H1 (cell line): ENCODE results near the gene OR52M1. TPM values are rescaled to one million over a fixed set of nuclear protein-coding genes. Genes with fewer than 3 reads are reported as not detected.

Experiments
- CTCF ChIA-PET: fragments of 300-600 bp; sonication (Branson Sonifier 250); formaldehyde crosslinking; loops from one replicate; lab custom pipeline; 2021; ENCODE audit not compliant: partially characterized antibody; lab: Charles Lee
- POLR2A ChIA-PET: fragments of 300-600 bp; sonication (Branson Sonifier 250); formaldehyde crosslinking; loops from one replicate; lab custom pipeline; 2021; ENCODE audit warnings: inconsistent platforms; ENCODE audit not compliant: partially characterized antibody; lab: Charles Lee
- DNase-seq, 2 experiments: peaks; one replicate each; pipeline versions ENCODE4 v3.0.0 to v3.0.0-alpha.2; 2010 to 2022; ENCODE audit warnings: low spot score in 2 of 2, low read depth in 1 of 2, mixed read lengths in 1 of 2
- FAIRE-seq: peaks from 2 replicates; lab custom pipeline; 2011; peaks lifted over from hg19 to GRCh38; lab: Jason Lieb, UNC
- H2AFZ ChIP-seq: 2 replicates; pipeline ENCODE4 v1.8.1; 2012; ENCODE audit warnings: low read length, inconsistent platforms
- H2AK5ac ChIP-seq: 2 replicates; pipeline ENCODE4 v1.6.1; 2013; ENCODE audit warnings: low read depth, low read length
- H2BK120ac ChIP-seq: replicated peaks from 2 replicates; pipeline ENCODE3; 2013; ENCODE audit warnings: low read depth, low read length, inconsistent platforms
- H2BK12ac ChIP-seq: 2 replicates; pipeline ENCODE4 v1.6.1; 2013; ENCODE audit warnings: low read depth, low read length
- H2BK15ac ChIP-seq: 2 replicates; pipeline ENCODE4 v1.6.1; 2013; ENCODE audit warnings: low read length
- H2BK20ac ChIP-seq: 2 replicates; pipeline ENCODE4 v1.6.1; 2013; ENCODE audit warnings: low read length
- H2BK5ac ChIP-seq: 2 replicates; pipeline ENCODE4 v1.6.1; 2013; ENCODE audit warnings: low read depth, low read length
- H3K14ac ChIP-seq: 2 replicates; pipeline ENCODE4 v1.6.1; 2013; ENCODE audit warnings: inconsistent platforms; ENCODE audit not compliant: insufficient read length
- H3K18ac ChIP-seq: 2 replicates; pipeline ENCODE4 v1.6.1; 2013; ENCODE audit warnings: low read length; ENCODE audit errors: extremely low read depth
- H3K23ac ChIP-seq: 2 replicates; pipeline ENCODE4 v1.6.1; 2013; ENCODE audit warnings: inconsistent platforms; ENCODE audit not compliant: insufficient read length
- H3K23me2 ChIP-seq: 2 replicates; pipeline ENCODE4 v1.6.1; 2013; ENCODE audit warnings: low read depth, low read length
- H3K27ac ChIP-seq: 2 replicates; pipeline ENCODE4 v1.6.1; 2011; ENCODE audit warnings: low read depth, low read length, inconsistent platforms
- H3K27me3 ChIP-seq, 4 experiments: replicated peaks in 1 of 4; 1 replicate in 1 of 4; 2 replicates in 3 of 4; pipeline versions ENCODE4 v1.6.1 to v1.8.1; 2011 to 2013; ENCODE audit warnings: low read length in 3 of 4, mild to moderate bottlenecking in 3 of 4, inconsistent platforms in 2 of 4, mixed read lengths in 2 of 4, moderate library complexity in 1 of 4; ENCODE audit not compliant: control insufficient read depth in 3 of 4, insufficient read depth in 3 of 4; ENCODE audit errors: extremely low read depth in 1 of 4
- H3K36me3 ChIP-seq, 4 experiments: 2 replicates each; pipeline versions ENCODE4 v1.6.1 to v1.8.1; 2011 to 2013; ENCODE audit warnings: mild to moderate bottlenecking in 4 of 4, low read length in 3 of 4, moderate library complexity in 2 of 4, control low read depth in 1 of 4, inconsistent platforms in 1 of 4; ENCODE audit not compliant: insufficient read depth in 4 of 4, control insufficient read depth in 2 of 4
- H3K4ac ChIP-seq: replicated peaks from 2 replicates; pipeline ENCODE3; 2013; ENCODE audit warnings: low read length, low read depth, mixed read lengths, inconsistent platforms; ENCODE audit not compliant: insufficient read length
- H3K4me1 ChIP-seq, 4 experiments: replicated peaks in 1 of 4; 1 replicate in 1 of 4; 2 replicates in 3 of 4; pipeline versions ENCODE4 v1.6.1 to v1.8.1; 2011 to 2013; ENCODE audit warnings: low read length in 3 of 4, inconsistent platforms in 2 of 4, mixed read lengths in 1 of 4; ENCODE audit not compliant: insufficient read depth in 4 of 4, control insufficient read depth in 3 of 4
- H3K4me2 ChIP-seq, 2 experiments: 2 replicates each; pipeline versions ENCODE4 v1.6.1 to v1.8.1; 2011 to 2013; ENCODE audit warnings: low read depth in 2 of 2, low read length in 2 of 2, control low read depth in 1 of 2, inconsistent platforms in 1 of 2, mild to moderate bottlenecking in 1 of 2; ENCODE audit not compliant: insufficient read depth in 1 of 2
- H3K4me3 ChIP-seq, 4 experiments: fragments of 200-600, 300-600 bp in 1 of 4; sonication (generic), shearing (Covaris generic), sonication (Bioruptor Twin) in 1 of 4; 2 replicates each; pipeline versions ENCODE4 v1.5.1 to v1.8.1; 2011 to 2016; ENCODE audit warnings: low read length in 4 of 4, low read depth in 3 of 4, control low read depth in 2 of 4, inconsistent platforms in 2 of 4, mild to moderate bottlenecking in 2 of 4, mixed read lengths in 1 of 4, moderate library complexity in 1 of 4; ENCODE audit not compliant: insufficient read depth in 2 of 4; ENCODE audit errors: extremely low read depth in 1 of 4
- H3K56ac ChIP-seq: replicated peaks from 2 replicates; pipeline ENCODE3; 2013; ENCODE audit warnings: low read depth, mild to moderate bottlenecking, mixed read lengths, low read length, inconsistent platforms; ENCODE audit not compliant: insufficient read length
- H3K79me1 ChIP-seq: 2 replicates; pipeline ENCODE4 v1.6.1; 2013; ENCODE audit warnings: low read depth, low read length, control low read depth
- H3K79me2 ChIP-seq, 2 experiments: 2 replicates each; pipeline versions ENCODE4 v1.6.1 to v1.8.1; 2012 to 2013; ENCODE audit warnings: low read length in 2 of 2, mild to moderate bottlenecking in 2 of 2, inconsistent platforms in 1 of 2; ENCODE audit not compliant: insufficient read depth in 2 of 2, control insufficient read depth in 1 of 2
- H3K9ac ChIP-seq, 4 experiments: replicated peaks in 1 of 4; 1 replicate in 1 of 4; 2 replicates in 3 of 4; pipeline versions ENCODE4 v1.6.1 to v1.8.1; 2011 to 2013; ENCODE audit warnings: low read depth in 3 of 4, low read length in 3 of 4, control low read depth in 2 of 4, mild to moderate bottlenecking in 2 of 4, moderate library complexity in 2 of 4, inconsistent platforms in 1 of 4; ENCODE audit errors: extremely low read depth in 1 of 4
- H3K9me3 ChIP-seq, 2 experiments: 2 replicates each; pipeline versions ENCODE4 v1.6.1 to v1.8.1; 2012 to 2013; ENCODE audit warnings: mild to moderate bottlenecking in 2 of 2, moderate library complexity in 2 of 2, control low read depth in 1 of 2, inconsistent platforms in 1 of 2, low read depth in 1 of 2, low read length in 1 of 2, mixed read lengths in 1 of 2; ENCODE audit not compliant: insufficient read depth in 2 of 2
- H4K20me1 ChIP-seq, 2 experiments: replicated peaks in 1 of 2; 2 replicates each; pipeline versions ENCODE3 to v1.8.1; 2011 to 2013; ENCODE audit warnings: inconsistent platforms in 2 of 2, low read length in 2 of 2, mild to moderate bottlenecking in 1 of 2; ENCODE audit not compliant: insufficient read depth in 2 of 2, control insufficient read depth in 1 of 2
- H4K5ac ChIP-seq: 2 replicates; pipeline ENCODE4 v1.6.1; 2013; ENCODE audit warnings: low read length, low read depth, mixed read lengths, inconsistent platforms; ENCODE audit not compliant: insufficient read length
- H4K8ac ChIP-seq: 2 replicates; pipeline ENCODE4 v1.8.0; 2013; ENCODE audit warnings: mild to moderate bottlenecking, moderate library complexity, low read length, inconsistent platforms; ENCODE audit not compliant: insufficient read depth; ENCODE audit errors: extremely low read depth
- H4K91ac ChIP-seq: replicated peaks from 2 replicates; pipeline ENCODE3; 2013; ENCODE audit warnings: low read length, mixed read lengths, inconsistent platforms; ENCODE audit not compliant: insufficient read length
- CBX5 ChIP-seq: fragments of 300-800, 300-1000 bp; sonication (generic); IDR thresholded peaks from 2 replicates; pipeline ENCODE4 v1.7.1; 2016; ENCODE audit warnings: antibody characterized with exemption, low read length, low read depth
- CHD2 ChIP-seq: IDR thresholded peaks from 2 replicates; pipeline ENCODE4 v1.6.1; 2012; ENCODE audit warnings: low read length, improper control_type of control experiment
- CREB1 ChIP-seq: IDR thresholded peaks from 2 replicates; pipeline ENCODE4 v1.6.1; 2012; ENCODE audit warnings: inconsistent platforms
- EGR1 ChIP-seq: IDR thresholded peaks from 2 replicates; pipeline ENCODE4 v1.6.1; 2011; ENCODE audit warnings: low read depth, low read length, borderline replicate concordance
- MAFK ChIP-seq: IDR thresholded peaks from 2 replicates; pipeline ENCODE4 v1.6.1; 2012; ENCODE audit warnings: low read depth, mild to moderate bottlenecking, improper control_type of control experiment, low read length
- RNF2 ChIP-seq: fragments of 200-900, 300-1000 bp; sonication (generic); IDR thresholded peaks from 2 replicates; pipeline ENCODE4 v1.7.1; 2016; ENCODE audit warnings: borderline replicate concordance, low read depth, mild to moderate bottlenecking, antibody characterized with exemption, low read length; ENCODE audit not compliant: poor library complexity, severe bottlenecking; ENCODE audit errors: missing control alignments
- SIN3A ChIP-seq, 2 experiments: IDR thresholded peaks in 1 of 2; conservative IDR thresholded peaks in 1 of 2; 2 replicates each; pipeline ENCODE4 v1.6.1; 2011 to 2012; ENCODE audit warnings: low read length in 2 of 2, improper control_type of control experiment in 1 of 2, low read depth in 1 of 2, mild to moderate bottlenecking in 1 of 2
- WGBS, 2 experiments: shearing (Covaris generic) in 1 of 2; methylation state at CpG; one replicate each; pipeline versions ENCODE4 v1.1.6 to v1.1.7; 2013 to 2015; ENCODE audit warnings: low lambda C conversion rate in 2 of 2, mixed read lengths in 2 of 2, inconsistent platforms in 1 of 2, low coverage in 1 of 2, missing lambda C conversion rate in 1 of 2; ENCODE audit not compliant: insufficient replicate concordance in 2 of 2, insufficient coverage in 1 of 2, insufficient read length in 1 of 2; ENCODE audit errors: extremely low coverage in 1 of 2, missing lambda C conversion rate in 1 of 2; 5-methylcytosine and 5-hydroxymethylcytosine counted together
- polyA plus RNA-seq, 7 experiments: library from polyadenylated mRNA; depleted of rRNA in 3 of 7; stranded (reverse) in 5 of 7; unstranded in 2 of 7; fragments of >200 nt in 5 of 7; fragments of 200-250 nt in 2 of 7; gene quantifications; 1 replicate in 5 of 7; 2 replicates in 1 of 7; 4 replicates in 1 of 7; pipeline versions ENCODE4 v1.2.1 to v1.2.3, GENCODE V29; 2011 to 2013; ENCODE audit warnings: missing spikeins in 2 of 7, mixed read lengths in 2 of 7
- total RNA-seq: library from RNA; stranded (reverse); fragmentation: NEBNext Ultra II Directional; extraction: Animal tissue kit (Norgen Biotek cat#: 25700); gene quantifications from 2 replicates; pipeline ENCODE4 v1.2.1, GENCODE V29; 2021
- TF ChIP-seq, protein P1 (sequence below): IDR thresholded peaks from 2 replicates; pipeline ENCODE4 v1.6.1; 2011; ENCODE audit warnings: low read depth, mild to moderate bottlenecking, low read length; ENCODE audit not compliant: insufficient read depth
- TF ChIP-seq, protein P2 (sequence below): IDR thresholded peaks from 2 replicates; pipeline ENCODE4 v1.6.1; 2012; ENCODE audit warnings: low read length, inconsistent platforms

Gene OR52M1
- total and polyA plus RNA-seq, 2 of the 8 experiments (the other 6 are each of a cell fraction or from before 2014, with no cell fraction given) = not detected

DNA sequence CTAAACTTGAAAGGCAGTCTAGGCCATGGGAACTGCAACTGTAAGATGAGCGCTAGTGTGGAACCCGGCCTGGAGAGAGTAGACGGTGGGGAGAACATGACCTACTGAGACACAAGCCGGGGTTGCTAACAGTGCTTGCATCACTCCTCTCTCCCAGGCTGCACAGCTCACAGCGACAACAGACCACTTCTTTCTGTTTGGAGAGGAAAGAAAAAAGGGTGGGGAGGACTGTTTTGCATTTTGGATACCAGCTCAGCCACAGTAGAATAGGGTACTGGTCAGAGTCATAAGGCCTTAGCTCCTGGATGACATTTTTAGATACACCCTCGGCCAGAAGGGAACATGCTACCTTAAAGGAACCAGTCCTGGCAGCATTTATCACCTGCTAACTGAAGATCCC is 22.2 kb upstream of the OR52M1 start:
- Histone ChIP-seq H4K8ac (no peak overlapping the region), H3K9me3 (no peaks in the 10 kb centered on the region), H4K20me1 (no peaks in the 10 kb centered on the region), H3K79me2 (no peaks in the 10 kb centered on the region), H2BK120ac (no peak overlapping the region), H2AK5ac (no peak overlapping the region), H3K4ac (no peak overlapping the region), H2BK12ac (no peak overlapping the region), H4K91ac (no peak overlapping the region), H2BK5ac (no peak overlapping the region), H3K14ac (no peak overlapping the region), H4K5ac (no peak overlapping the region), H3K4me3 (no peak overlapping the region), H3K9ac (no peak overlapping the region), H3K4me2 (no peak overlapping the region), H3K23ac (no peak overlapping the region), H2BK20ac (no peak overlapping the region), H3K23me2 (no peaks in the 10 kb centered on the region), H3K27me3 (no peaks in the 10 kb centered on the region), H3K79me1 (no peaks in the 10 kb centered on the region), H3K18ac (no peak overlapping the region), H2AFZ (peak overlapping the region; percentile 76)
- no peak for TF ChIP-seq SIN3A (conservative IDR thresholded peaks at IDR 0.05 in 1 of 2, IDR thresholded peaks at IDR 0.05 in 1 of 2; ENCODE audit: low read depth in 1 of 2, low read length in 2 of 2)
- TF ChIP-seq, protein P1, sequence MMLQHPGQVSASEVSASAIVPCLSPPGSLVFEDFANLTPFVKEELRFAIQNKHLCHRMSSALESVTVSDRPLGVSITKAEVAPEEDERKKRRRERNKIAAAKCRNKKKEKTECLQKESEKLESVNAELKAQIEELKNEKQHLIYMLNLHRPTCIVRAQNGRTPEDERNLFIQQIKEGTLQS = no peak
- no peak for TF ChIP-seq CREB1
- TF ChIP-seq, protein P2, sequence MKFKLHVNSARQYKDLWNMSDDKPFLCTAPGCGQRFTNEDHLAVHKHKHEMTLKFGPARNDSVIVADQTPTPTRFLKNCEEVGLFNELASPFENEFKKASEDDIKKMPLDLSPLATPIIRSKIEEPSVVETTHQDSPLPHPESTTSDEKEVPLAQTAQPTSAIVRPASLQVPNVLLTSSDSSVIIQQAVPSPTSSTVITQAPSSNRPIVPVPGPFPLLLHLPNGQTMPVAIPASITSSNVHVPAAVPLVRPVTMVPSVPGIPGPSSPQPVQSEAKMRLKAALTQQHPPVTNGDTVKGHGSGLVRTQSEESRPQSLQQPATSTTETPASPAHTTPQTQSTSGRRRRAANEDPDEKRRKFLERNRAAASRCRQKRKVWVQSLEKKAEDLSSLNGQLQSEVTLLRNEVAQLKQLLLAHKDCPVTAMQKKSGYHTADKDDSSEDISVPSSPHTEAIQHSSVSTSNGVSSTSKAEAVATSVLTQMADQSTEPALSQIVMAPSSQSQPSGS = no peak
- TF ChIP-seq MAFK = no peak
- no peak for TF ChIP-seq CBX5
- TF ChIP-seq CHD2 = no peak
- TF ChIP-seq EGR1 = no peak
- TF ChIP-seq RNF2 = no peak
- TF ChIP-seq, all 59 proteins: peak for 0
- ChIA-PET CTCF (interaction anchor here (1.3 to 1.4 kb wide), 2 partner anchors 15 to 335 kb away, joined by 4 read pairs; no protein-coding TSS in a partner anchor), POLR2A (no interaction called here)
- no peak overlapping the region for H2BK15ac ChIP-seq
- FAIRE-seq (no peak), DNase-seq (no peak)
- no peaks in the 10 kb centered on the region for H3K36me3 ChIP-seq
- H3K4me1 ChIP-seq = no peaks in the 10 kb centered on the region
- H3K27ac ChIP-seq = no peak overlapping the region
- 83% methylated on average over 5 of the region's 6 CpGs; no CpG with 5 or more reads in 1 of the 2 experiments for WGBS, 2 experiments
- H3K56ac ChIP-seq = no peak overlapping the region
